Measurements from ENCODE around the gene EMC6.

- TF ChIP-seq YY1 (IDR thresholded peaks at IDR 0.05; ENCODE audit: insufficient read depth, insufficient read length) (no peak), ZNF274 (IDR thresholded peaks at IDR 0.05; ENCODE audit: low read depth, low read length) (no peak), SUZ12 (IDR thresholded peaks at IDR 0.05; ENCODE audit: extremely low read depth, insufficient read depth, insufficient read length) (no peak)
Observed at GRCh38 chr17:3663102-3664011, 5.3 kb upstream of the EMC6 start.

Data from NT2/D1 (cell line).